GM12891 (cell line): ENCODE data around the gene PPDPF.
A peak's percentile ranks its signal among the peaks of the same experiment; 100 is the strongest.
"Not testable (repeated sequence)": the region's sequence is repeated elsewhere in the genome, so short reads cannot be mapped to it uniquely, and the experiment has no call there.

Source experiments
- DNase-seq: peaks from one replicate; pipeline ENCODE4 v3.0.0; 2011; ENCODE audit warnings: low spot score; ENCODE audit not compliant: insufficient read length
- FAIRE-seq: peaks from 2 replicates; lab custom pipeline; 2011; peaks lifted over from hg19 to GRCh38; lab: Jason Lieb, UNC
- PAX5 ChIP-seq: IDR thresholded peaks from 2 replicates; pipeline ENCODE4 v1.6.1; 2011; ENCODE audit warnings: low read length, moderate library complexity, mild to moderate bottlenecking; ENCODE audit not compliant: insufficient read depth, severe bottlenecking
- POLR2A ChIP-seq: IDR thresholded peaks from 2 replicates; pipeline ENCODE4 v1.6.1; 2011; ENCODE audit warnings: low read depth, low read length, control low read depth
- POLR2AphosphoS5 ChIP-seq: IDR thresholded peaks from 2 replicates; pipeline ENCODE4 v1.6.1; 2011; ENCODE audit warnings: low read depth, low read length, control low read depth
- POU2F2 ChIP-seq: IDR thresholded peaks from 2 replicates; pipeline ENCODE4 v1.6.1; 2011; ENCODE audit warnings: low read depth, mild to moderate bottlenecking, control low read depth, low read length, moderate library complexity
- SPI1 ChIP-seq: IDR thresholded peaks from 2 replicates; pipeline ENCODE4 v1.6.1; 2011; ENCODE audit warnings: low read depth, low read length, control low read depth
- TAF1 ChIP-seq: IDR thresholded peaks from 2 replicates; pipeline ENCODE4 v1.6.1; 2011; ENCODE audit warnings: low read depth, low read length, control low read depth

The PPDPF gene

DNA sequence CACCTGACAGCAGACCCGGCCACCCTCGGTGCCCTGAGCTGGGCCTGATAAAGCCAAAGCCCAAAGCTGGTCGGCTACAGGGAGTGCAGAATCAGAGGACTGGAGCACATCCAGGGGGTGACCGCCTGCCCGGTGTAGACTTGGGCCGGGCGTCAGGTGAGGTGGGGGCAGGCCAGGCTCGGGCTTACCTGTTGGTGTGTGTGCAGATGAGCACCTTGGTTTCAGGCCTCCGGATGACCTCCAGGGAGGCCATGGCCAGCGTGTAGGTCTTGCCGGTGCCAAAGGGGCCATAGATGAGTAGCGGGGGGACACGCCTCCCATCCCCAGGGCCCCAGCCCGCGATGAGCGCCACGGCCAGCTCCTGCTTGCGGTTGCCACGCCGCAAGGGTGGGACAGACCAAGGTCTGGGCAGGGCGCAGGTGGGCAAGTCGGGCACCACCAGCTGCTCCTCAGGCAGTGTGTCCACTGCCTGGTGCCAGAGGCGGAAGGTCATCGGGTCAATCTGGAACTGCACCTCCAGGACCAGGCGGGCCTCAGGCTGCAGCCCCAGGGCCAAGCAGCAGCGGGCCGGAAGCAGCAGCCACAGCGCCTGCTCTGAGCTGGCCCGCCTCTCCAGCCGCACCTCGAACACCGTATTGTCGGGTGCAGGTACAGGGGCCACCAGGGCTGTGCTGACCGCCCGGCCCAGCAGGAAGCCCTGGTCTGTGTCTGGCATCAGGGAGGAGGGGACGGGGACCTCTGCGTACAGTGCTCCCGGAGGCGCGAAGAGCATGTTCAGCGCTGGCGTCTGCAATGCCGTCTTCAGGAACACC lies 47.8 kb downstream of the PPDPF start:
- no peak for TF ChIP-seq PAX5
- peak; percentile 29; the same call in 1 of the 2 replicates for TF ChIP-seq POLR2AphosphoS5
- FAIRE-seq (no peak), DNase-seq (no peak)

DNA sequence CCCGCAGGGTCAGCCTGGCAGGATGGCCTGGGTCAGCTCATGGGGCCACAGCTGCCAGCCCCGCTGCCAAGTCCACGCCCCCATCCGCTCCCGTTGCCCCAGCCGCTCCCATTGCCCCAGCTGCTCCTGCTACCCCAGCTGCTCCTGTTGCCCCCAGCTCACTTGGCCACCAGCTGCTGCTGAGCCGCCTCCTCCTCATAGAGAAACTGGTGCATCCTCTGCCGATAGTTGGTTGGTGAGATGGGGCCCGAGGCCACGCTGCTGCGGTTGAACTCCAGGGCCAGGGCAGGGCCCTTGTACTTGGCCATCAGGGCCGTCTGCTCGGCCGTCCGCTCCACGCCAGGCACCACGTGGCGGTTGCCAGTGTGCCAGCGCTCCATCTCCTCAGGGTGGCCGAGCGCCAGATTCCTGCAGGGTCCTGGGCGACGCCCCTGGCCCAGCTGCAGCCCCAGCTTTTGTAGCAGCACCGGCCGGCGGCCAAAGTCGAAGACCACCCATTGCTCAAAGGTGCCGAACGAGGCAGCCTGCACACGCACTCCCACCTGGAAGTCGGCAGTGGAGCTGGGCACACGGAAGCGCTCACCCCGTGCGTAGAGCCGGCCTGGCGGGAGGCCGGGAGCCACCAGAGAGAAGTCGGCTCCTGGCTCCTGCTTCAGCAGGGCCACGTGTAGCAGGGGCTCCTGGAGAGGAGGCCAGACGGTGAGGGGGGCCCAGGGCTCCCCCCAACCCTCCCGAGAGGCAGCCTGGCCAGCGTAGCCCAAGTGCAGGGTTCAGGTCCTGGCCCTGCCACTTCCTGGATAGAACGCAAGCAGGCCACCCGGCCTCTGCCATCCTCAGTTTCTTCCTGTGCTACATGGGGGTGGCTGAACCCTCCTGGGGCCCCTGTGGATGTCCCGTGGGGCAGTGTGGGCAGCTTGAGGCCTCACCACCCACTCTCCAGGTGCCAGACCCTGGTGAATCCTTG lies 48.7 kb downstream of the PPDPF start:
- no peak for TF ChIP-seq TAF1
- no peak for TF ChIP-seq POLR2A
- no peak for TF ChIP-seq POU2F2
- TF ChIP-seq SPI1 = no peak
- TF ChIP-seq PAX5 = no peak
- no peak for TF ChIP-seq POLR2AphosphoS5
- no peak for FAIRE-seq
- DNase-seq = no peak

GRCh38 chr20:63570281-63571086 lies 49.9 kb downstream of the PPDPF start:
- TF ChIP-seq POLR2AphosphoS5 = no peak
- no peak for TF ChIP-seq PAX5
- TF ChIP-seq POLR2A = no peak
- no peak for TF ChIP-seq SPI1
- no peak for TF ChIP-seq POU2F2
- no peak for TF ChIP-seq TAF1
- no peak for FAIRE-seq

DNA sequence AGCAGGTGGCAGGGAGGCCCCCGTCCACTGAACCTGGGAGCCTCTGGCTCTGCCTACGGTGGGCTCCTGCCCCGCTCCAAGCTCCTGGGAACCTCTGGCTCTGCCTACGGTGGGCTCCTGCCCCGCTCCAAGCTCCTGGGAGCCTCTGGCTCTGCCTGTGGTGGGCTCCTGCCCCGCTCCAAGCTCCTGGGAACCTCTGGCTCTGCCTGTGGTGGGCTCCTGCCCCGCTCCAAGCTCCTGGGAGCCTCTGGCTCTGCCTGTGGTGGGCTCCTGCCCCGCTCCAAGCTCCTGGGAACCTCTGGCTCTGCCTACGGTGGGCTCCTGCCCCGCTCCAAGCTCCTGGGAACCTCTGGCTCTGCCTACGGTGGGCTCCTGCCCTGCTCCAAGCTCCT lies 50.5 kb downstream of the PPDPF start:
- FAIRE-seq = not testable (repeated sequence)

More at GRCh38 chr20:63570281-63571086, 49.9 kb downstream of the PPDPF start:
- DNase-seq = no peak

More for the DNA sequence above, 50.5 kb downstream of the PPDPF start:
- not testable (repeated sequence) for DNase-seq
